GM12878 (cell line): ENCODE data around the gene SEMA7A.

Source experiments
- MXI1 ChIP-seq: fragments of 150-350 bp; IDR thresholded peaks from 2 replicates; pipeline ENCODE4 v1.6.1; 2011; ENCODE audit warnings: low read depth, mild to moderate bottlenecking, inconsistent platforms, low read length, improper control_type of control experiment
- POU2F2 ChIP-seq: IDR thresholded peaks from 3 replicates; pipeline ENCODE4 v1.6.1; 2011; ENCODE audit warnings: low read depth, mild to moderate bottlenecking, low read length, borderline replicate concordance
- RCOR1 ChIP-seq: conservative IDR thresholded peaks from 2 replicates; pipeline ENCODE4 v1.6.1; 2012; ENCODE audit warnings: low read depth, low read length, improper control_type of control experiment
- SMC3 ChIP-seq: IDR thresholded peaks from 2 replicates; pipeline ENCODE4 v1.6.1; 2011; ENCODE audit warnings: low read length, improper control_type of control experiment, borderline replicate concordance
- SRF ChIP-seq, 2 experiments: IDR thresholded peaks; 2 replicates each; pipeline ENCODE4 v1.6.1; 2011; ENCODE audit warnings: low read depth in 2 of 2, low read length in 2 of 2, mild to moderate bottlenecking in 1 of 2, moderate library complexity in 1 of 2
- SUZ12 ChIP-seq: fragments of 200-600 bp; sonication (generic); IDR thresholded peaks from one replicate; pipeline ENCODE4 v1.6.1; 2018; ENCODE audit warnings: antibody characterized with exemption, mild to moderate bottlenecking; ENCODE audit not compliant: unreplicated experiment
- TCF3 ChIP-seq: IDR thresholded peaks from 2 replicates; pipeline ENCODE4 v1.6.1; 2012; ENCODE audit warnings: low read depth, mild to moderate bottlenecking, low read length, borderline replicate concordance; ENCODE audit not compliant: insufficient read depth
- TF ChIP-seq, protein P1 (sequence below): IDR thresholded peaks from 2 replicates; pipeline ENCODE4 v1.6.1; 2011; ENCODE audit warnings: low read depth, mild to moderate bottlenecking, low read length, moderate library complexity, borderline replicate concordance; ENCODE audit errors: extremely low read depth

GRCh38 chr15:74394090-74394846, 39.5 kb downstream of the SEMA7A start:
- no peak for TF ChIP-seq TCF3
- TF ChIP-seq, protein P1, sequence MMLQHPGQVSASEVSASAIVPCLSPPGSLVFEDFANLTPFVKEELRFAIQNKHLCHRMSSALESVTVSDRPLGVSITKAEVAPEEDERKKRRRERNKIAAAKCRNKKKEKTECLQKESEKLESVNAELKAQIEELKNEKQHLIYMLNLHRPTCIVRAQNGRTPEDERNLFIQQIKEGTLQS, result no peak
- no peak for TF ChIP-seq RCOR1
- no peak for TF ChIP-seq MXI1
- TF ChIP-seq SMC3, result no peak
- no peak for TF ChIP-seq SRF (IDR thresholded peaks at IDR 0.05; ENCODE audit: low read depth in 2 of 2, low read length in 2 of 2)
- TF ChIP-seq SUZ12, result no peak
- TF ChIP-seq POU2F2, result no peak
